MCF 10A (cell line): ENCODE results near the gene TEDDM1. TPM values are rescaled to one million over a fixed set of nuclear protein-coding genes. Genes with fewer than 3 reads are reported as not detected.

ENCODE experiments used
- BruUV-seq: library from RNA; stranded (reverse); fragments of 400-500 nt; replicated peaks from 2 replicates; lab custom pipeline; 2021; lab: Mats Ljungman, UMichigan
- CTCF ChIA-PET: fragments of 300-600 bp; sonication (Branson Sonifier 250); formaldehyde crosslinking; extraction: SDS; loops from one replicate; lab custom pipeline; 2021; ENCODE audit warnings: antibody characterized with exemption, inconsistent platforms; lab: Yijun Ruan, JAX
- POLR2A ChIA-PET: fragments of 300-600, 350-650 bp; sonication (Branson Sonifier 250); formaldehyde crosslinking; extraction: SDS; loops from one replicate; lab custom pipeline; 2020; ENCODE audit warnings: antibody characterized with exemption, inconsistent platforms; lab: Yijun Ruan, JAX
- DNase-seq: peaks from one replicate; pipeline ENCODE4 v3.0.0-alpha.2; 2018; ENCODE audit not compliant: unreplicated experiment
- H3K27ac Mint-ChIP-seq: one replicate; pipeline ENCODE4 v1.8.0; 2022; ENCODE audit warnings: mild to moderate bottlenecking, low read depth, mixed read lengths; ENCODE audit not compliant: unreplicated experiment
- H3K27me3 Mint-ChIP-seq: one replicate; pipeline ENCODE4 v1.8.0; 2022; ENCODE audit warnings: mixed read lengths; ENCODE audit not compliant: insufficient read depth, unreplicated experiment
- H3K36me3 Mint-ChIP-seq: one replicate; pipeline ENCODE4 v1.8.0; 2022; ENCODE audit warnings: mild to moderate bottlenecking, moderate library complexity, mixed read lengths; ENCODE audit not compliant: insufficient read depth, unreplicated experiment
- H3K4me1 Mint-ChIP-seq: one replicate; pipeline ENCODE4 v1.8.0; 2022; ENCODE audit warnings: mixed read lengths; ENCODE audit not compliant: insufficient read depth, unreplicated experiment
- H3K4me3 Mint-ChIP-seq: one replicate; pipeline ENCODE4 v1.8.0; 2022; ENCODE audit warnings: mild to moderate bottlenecking, moderate library complexity, mixed read lengths; ENCODE audit not compliant: unreplicated experiment
- H3K9me3 Mint-ChIP-seq: one replicate; pipeline ENCODE4 v1.8.0; 2022; ENCODE audit warnings: mixed read lengths; ENCODE audit not compliant: unreplicated experiment
- intact Hi-C: fragments of 100-400 bp; cut with micrococcal nuclease; formaldehyde crosslinking; loops from 2 replicates; pipeline ENCODE4 v1.14.1; 2022
- total RNA-seq: library from RNA; stranded (reverse); gene quantifications from 2 replicates; pipeline ENCODE4 v1.2.3, GENCODE V29; 2022
- TF ChIP-seq, protein P1 (sequence below): fragments of 200-600 bp; IDR thresholded peaks from one replicate; pipeline ENCODE4 v1.8.0; 2022; ENCODE audit warnings: antibody characterized with exemption, mild to moderate bottlenecking; ENCODE audit not compliant: unreplicated experiment

TEDDM1 gene
- total RNA-seq, 1 experiment from 2014 or later = not detected

DNA sequence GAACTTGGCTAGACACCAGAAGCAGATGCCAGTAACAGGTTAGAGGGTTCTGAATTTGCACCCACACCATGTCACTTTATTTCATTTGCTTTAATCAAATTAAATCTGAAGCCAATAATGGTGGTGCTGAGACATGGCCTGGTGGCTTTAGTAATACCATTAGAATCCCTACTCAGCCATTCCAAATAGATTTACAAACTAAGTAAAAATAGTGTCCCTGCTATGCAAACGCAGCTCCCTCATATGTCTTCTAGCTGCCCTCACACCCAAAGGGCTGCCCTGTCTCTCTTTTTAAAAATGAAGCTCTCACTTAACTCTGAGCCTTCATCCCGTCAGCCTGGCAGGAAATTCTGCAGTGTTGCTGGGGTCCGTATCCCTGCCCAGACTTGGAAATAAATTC lies 29.9 kb downstream of the TEDDM1 start:
- intact Hi-C loops = no loop called here
- TF ChIP-seq, protein P1, sequence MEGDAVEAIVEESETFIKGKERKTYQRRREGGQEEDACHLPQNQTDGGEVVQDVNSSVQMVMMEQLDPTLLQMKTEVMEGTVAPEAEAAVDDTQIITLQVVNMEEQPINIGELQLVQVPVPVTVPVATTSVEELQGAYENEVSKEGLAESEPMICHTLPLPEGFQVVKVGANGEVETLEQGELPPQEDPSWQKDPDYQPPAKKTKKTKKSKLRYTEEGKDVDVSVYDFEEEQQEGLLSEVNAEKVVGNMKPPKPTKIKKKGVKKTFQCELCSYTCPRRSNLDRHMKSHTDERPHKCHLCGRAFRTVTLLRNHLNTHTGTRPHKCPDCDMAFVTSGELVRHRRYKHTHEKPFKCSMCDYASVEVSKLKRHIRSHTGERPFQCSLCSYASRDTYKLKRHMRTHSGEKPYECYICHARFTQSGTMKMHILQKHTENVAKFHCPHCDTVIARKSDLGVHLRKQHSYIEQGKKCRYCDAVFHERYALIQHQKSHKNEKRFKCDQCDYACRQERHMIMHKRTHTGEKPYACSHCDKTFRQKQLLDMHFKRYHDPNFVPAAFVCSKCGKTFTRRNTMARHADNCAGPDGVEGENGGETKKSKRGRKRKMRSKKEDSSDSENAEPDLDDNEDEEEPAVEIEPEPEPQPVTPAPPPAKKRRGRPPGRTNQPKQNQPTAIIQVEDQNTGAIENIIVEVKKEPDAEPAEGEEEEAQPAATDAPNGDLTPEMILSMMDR = no peak
- no TSS peak for BruUV-seq
- Mint-ChIP-seq H3K4me1 (no peaks in the 10 kb centered on the region), H3K36me3 (no peaks in the 10 kb centered on the region), H3K27me3 (no peaks in the 10 kb centered on the region), H3K27ac (no peak overlapping the region), H3K9me3 (peaks cover 8% of the 10 kb centered on the region), H3K4me3 (no peak overlapping the region)
- ChIA-PET POLR2A (interaction anchor here (0.9 to 1.8 kb wide), 3 partner anchors 10 to 635 kb away, joined by 3 to 7 read pairs (median 7); no protein-coding TSS in a partner anchor), CTCF (interaction anchor here (0.6 to 1.5 kb wide), 6 partner anchors 17 to 982 kb away, joined by 3 to 6 read pairs (median 4); no protein-coding TSS in a partner anchor)
- no peak for DNase-seq

DNA sequence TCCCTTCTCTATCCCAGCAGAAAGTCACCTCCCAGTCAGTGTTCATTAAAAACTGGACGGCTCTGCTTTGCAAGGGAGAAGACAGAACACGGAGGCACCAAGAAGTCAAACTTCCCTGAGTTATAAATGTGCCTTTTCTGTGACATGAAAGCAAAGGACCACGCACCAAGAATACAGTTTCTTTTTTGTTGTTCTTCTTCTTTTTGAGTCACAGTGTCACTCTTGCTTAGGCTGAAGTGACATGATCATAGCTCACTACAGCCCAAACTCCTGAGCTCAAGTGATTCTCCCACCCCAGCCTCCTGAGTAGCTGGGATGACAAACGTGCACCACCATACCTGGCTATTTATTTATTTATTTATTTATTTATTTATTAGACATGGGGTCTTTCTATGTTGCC lies 31.6 kb downstream of the TEDDM1 start:
- ChIA-PET POLR2A (interaction anchor here (1.2 kb wide), 1 partner anchor 10 kb away, joined by 7 read pairs; no protein-coding TSS in a partner anchor), CTCF (interaction anchor here (2.6 kb wide), 1 partner anchor 226 kb away, joined by 12 read pairs; no protein-coding TSS in a partner anchor)
- Mint-ChIP-seq H3K4me1 (no peaks in the 10 kb centered on the region), H3K36me3 (no peaks in the 10 kb centered on the region), H3K9me3 (peaks cover 8% of the 10 kb centered on the region), H3K27ac (no peak overlapping the region), H3K27me3 (no peaks in the 10 kb centered on the region), H3K4me3 (no peak overlapping the region)
- no peak for DNase-seq
- TF ChIP-seq, protein P1 = no peak
- no TSS peak for BruUV-seq
- intact Hi-C loops = no loop called here

DNA sequence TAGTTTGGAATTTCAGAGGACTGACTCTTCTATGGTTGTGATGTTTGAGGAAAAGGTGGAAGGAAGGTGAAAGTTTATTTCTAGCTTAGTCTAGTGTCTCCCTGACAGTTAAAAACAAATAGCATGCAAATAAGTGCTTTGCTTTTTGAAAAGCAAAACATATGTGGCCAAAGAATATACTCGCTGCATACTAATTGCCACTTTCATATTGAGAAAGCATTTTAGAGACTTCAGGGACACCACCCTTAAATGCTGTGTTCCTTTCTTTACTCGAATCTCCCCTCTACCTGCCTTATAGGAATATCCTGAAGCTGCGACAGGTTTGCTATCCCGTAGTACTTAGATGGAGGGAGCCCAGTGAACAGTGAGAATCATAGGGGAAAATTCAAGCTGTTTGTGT lies 32.1 kb downstream of the TEDDM1 start:
- Mint-ChIP-seq H3K27me3 (no peaks in the 10 kb centered on the region), H3K27ac (no peak overlapping the region), H3K9me3 (peaks cover 8% of the 10 kb centered on the region), H3K4me3 (no peak overlapping the region), H3K4me1 (no peaks in the 10 kb centered on the region), H3K36me3 (no peaks in the 10 kb centered on the region)
- DNase-seq = no peak
- CTCF ChIA-PET = interaction anchor here (0.6 to 2.6 kb wide), 3 partner anchors 20 to 225 kb away, joined by 3 to 12 read pairs (median 3); no protein-coding TSS in a partner anchor
- TF ChIP-seq, protein P1 = no peak
- BruUV-seq = no TSS peak
- intact Hi-C loops = no loop called here
- POLR2A ChIA-PET = interaction anchor here (1.2 kb wide), 1 partner anchor 10 kb away, joined by 7 read pairs; no protein-coding TSS in a partner anchor

DNA sequence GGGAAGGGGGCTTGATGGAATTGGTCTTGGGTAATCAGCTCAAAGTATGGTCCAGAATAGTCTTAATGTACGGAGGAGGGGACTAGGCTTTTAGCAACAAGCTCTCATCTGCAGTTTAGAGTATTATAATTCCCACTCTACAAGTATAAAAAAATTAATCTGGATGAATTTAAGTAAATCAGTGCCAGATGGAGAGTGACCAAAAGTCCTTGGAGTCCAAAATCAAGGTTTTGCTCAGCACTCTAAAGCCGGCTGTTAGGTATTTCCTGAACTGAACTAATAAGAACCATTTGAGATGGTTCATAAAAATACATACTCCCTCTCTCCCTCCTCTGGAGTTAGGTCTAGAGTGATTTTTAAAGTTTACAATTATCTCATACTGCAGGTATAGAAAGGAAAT lies 32.5 kb downstream of the TEDDM1 start:
- Mint-ChIP-seq H3K4me3 (no peak overlapping the region), H3K9me3 (peaks cover 8% of the 10 kb centered on the region), H3K27ac (no peak overlapping the region), H3K36me3 (no peaks in the 10 kb centered on the region), H3K27me3 (no peaks in the 10 kb centered on the region), H3K4me1 (no peaks in the 10 kb centered on the region)
- intact Hi-C loops = no loop called here
- no peak for DNase-seq
- ChIA-PET POLR2A (interaction anchor here (0.6 to 1.2 kb wide), 2 partner anchors 11 to 42 kb away, joined by 4 to 7 read pairs; no protein-coding TSS in a partner anchor), CTCF (interaction anchor here (0.6 to 2.6 kb wide), 3 partner anchors 19 to 225 kb away, joined by 3 to 12 read pairs (median 3); no protein-coding TSS in a partner anchor)
- TF ChIP-seq, protein P1 = no peak
- no TSS peak for BruUV-seq
